GM19023 (cell line): ENCODE results near the gene SLC22A23.

Experiments used
- ATAC-seq: cut with Tn5 transposase; IDR thresholded peaks from one replicate; pipeline ENCODE4 v1.9.1; 2021; ENCODE audit warnings: mild to moderate bottlenecking, moderate library complexity; ENCODE audit not compliant: unreplicated experiment

Gene SLC22A23

DNA sequence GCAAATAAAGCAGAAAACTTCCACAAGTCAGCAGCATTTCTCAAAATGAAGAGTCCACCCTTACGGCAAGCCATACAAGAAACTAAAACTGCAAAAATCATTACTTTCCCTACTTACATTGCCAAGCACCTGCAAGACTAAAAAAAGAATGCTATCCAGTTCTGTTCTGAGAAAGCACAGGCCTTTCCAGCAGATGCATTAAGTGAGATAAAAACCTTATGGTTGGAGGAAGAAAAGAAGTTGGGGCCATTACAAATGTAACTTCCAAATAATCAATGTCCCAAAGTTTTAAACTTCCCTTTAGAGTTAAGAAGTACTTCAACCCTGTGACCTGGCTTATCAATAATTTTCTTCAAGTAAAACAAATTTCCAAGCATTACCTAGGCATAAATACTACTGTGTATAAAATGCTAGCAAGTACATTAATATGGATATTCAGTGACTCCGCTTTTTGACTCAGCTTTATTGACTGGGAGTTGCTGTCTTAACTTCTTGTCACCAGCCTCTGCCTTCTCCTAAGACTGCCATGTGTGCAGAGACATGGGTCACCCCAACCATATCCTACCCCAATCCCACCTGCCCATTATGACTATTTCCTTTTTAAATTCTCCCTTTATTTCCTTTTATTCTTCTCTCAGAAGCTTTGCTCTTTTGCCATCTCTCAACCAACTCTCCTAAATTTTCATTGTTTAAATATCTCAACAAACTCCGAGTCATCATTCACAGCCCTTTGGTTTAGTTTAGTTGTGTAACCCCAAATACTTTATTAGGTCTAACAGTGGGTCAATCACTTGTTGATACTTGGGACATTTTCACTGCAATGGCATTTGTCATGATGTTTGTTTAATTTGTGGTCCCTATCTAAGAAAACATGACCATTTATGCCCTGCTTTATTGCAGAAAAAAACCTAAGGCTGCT is 49.7 kb downstream of the SLC22A23 start:
- no peak for ATAC-seq

DNA sequence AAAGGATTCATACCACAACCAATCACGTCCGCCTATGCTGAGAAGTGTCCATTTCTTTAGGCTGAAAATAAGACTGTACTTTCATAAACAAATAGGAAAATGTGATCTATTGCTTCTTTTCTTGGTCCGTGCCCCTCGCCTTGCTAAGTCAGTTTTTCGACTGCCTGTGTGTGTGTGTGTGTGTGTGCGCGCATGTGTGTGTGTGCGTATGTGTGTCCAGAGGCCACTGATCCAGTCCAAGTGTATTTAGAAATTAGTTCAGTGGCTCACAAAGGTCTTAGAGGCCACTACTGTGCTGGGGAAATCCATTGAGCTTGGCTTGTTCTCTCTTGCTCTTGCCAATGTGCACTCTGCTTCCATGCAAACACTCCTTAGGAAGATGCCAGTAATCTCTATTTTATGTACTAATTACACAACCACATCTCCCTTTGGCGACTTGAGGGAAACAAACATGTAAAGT is 50.5 kb downstream of the SLC22A23 start:
- ATAC-seq = no peak

DNA sequence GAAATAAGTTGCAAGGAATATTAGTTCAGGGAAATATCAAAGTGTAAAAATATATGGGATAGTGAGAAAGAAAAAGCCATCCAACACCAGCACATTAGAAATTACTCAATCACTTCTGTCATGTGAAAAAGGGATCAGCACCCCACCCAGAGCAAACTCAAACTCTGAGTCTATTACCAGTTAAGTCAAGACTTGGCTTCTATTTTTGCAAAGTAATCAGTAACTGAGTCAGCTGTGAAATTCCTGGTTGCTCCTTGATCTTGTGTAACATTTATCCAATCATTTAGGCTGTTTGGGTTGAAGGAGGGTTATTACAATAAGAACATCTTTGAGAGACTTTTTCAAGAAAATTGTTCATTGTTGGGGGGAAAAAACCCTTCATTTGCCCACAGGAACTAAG is 51.2 kb downstream of the SLC22A23 start:
- no peak for ATAC-seq

DNA sequence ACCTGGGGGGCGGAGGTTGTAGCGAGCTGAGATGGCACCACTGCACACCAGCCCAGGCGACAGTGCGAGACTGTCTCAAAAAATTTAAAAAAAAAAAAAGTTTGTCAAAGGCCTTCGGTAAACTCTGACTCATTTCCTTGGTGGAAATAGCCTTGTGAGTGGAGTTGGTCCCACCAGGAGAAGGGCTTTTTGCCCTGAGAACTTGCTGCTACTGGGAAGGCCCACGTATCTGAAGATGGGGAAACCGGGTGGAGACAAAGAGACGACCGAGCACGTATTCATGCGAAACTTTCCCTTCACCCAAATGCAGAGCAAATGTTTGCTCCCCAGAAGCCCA is 51.7 kb downstream of the SLC22A23 start:
- ATAC-seq = no peak

DNA sequence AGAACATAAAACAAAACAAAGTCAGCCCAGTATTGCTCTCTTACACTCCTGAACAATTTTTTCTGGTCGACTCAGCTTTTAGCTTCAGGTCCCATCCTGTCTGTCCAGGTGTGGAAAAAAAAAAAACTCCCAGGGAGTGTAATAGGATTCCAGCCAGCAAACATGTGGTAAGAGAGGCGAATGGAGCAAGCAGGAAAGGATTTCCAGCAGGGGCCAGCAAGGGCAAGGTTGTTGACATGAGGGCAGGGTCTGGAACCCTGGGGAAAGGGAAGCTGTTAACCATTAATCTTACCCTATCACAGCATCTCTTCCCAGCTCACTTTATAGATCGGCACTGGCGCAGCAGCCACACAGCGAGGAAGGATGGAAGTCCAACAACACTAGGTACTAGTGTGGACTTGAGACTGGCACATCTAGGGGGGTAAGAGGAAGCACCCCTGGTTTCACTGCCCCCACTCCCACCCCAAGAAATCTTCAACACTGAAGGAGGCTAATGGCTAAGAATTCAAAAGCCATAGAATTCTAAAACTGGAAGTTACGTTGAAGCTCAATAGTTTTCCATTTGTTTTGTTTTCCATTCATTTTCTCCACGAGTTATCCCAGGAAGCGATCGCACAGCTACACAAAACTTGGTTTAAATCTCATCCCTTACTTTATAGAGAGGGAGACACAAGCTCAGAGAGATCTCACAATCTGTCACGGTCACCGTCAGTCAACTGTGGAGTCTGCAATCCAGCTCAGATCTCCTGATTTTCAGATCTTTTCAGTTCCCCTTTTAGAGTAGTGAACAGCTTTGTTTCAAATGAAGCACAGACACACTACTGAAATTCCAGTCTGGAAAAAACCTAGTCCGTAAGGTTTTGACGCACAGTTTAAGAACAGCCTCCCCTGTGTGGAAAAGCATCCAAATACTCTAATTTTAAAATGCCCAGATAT is 53.3 kb downstream of the SLC22A23 start:
- ATAC-seq = no peak

DNA sequence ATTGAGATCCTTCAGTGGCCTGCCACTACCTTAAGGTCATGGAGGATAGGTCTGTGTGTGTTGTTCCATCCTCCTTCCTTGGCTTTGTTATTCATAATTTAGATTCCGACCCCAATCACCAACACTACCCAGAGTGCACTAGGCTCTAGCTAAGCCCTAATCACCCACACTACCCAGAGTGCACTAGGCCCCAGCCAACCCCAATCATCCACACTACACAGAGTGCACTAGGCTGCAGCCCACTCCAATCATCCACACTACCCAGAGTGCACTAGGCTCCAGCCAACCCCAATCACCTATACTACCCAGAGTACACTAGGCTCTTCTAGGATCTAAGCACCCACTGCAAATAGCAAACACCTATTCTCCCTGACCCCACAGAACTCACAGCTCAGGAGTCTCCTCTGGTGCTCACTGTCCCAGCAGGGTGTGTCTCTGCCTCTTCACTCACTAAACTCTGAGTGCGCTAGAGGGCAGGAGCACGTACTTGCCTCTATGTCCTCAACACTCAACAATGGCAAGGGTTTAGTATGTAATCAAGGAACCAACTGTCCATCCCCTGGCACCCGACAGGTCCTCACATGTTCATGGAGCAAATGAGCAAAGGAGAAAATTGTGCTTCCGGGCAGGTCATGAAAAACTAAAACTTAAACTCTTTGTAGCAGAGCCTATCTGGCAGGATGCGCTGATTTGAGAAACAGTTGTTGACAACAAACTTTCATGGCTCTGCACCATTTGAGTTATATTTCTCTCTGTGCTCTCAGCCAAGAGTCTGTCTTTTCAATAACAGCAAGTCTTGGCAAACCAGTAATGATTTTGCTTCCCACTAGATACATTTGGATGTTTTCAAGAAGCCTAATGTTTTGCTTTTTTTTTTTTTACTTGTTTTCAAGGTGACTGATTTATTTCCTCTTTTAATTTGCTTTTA is 54.3 kb downstream of the SLC22A23 start:
- ATAC-seq = no peak

DNA sequence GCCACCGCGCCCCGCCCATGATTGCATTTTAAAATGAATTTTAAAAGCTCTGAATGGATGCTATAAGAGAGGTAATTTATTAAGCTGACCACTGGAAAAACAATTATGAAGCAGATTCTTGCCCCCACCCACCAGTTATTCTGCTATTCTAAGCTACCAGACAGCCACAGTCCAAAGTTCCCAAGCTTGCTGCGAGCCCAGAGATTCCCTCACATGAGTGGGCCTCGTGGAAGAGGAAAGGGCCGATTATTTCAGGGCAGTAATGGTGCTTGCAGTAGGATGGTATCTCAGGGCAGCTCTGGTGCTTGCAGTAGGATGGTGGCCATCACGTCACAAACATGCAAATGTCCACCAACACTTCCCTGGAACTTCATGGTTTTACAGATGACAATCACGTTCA is 56.7 kb downstream of the SLC22A23 start:
- ATAC-seq = no peak

DNA sequence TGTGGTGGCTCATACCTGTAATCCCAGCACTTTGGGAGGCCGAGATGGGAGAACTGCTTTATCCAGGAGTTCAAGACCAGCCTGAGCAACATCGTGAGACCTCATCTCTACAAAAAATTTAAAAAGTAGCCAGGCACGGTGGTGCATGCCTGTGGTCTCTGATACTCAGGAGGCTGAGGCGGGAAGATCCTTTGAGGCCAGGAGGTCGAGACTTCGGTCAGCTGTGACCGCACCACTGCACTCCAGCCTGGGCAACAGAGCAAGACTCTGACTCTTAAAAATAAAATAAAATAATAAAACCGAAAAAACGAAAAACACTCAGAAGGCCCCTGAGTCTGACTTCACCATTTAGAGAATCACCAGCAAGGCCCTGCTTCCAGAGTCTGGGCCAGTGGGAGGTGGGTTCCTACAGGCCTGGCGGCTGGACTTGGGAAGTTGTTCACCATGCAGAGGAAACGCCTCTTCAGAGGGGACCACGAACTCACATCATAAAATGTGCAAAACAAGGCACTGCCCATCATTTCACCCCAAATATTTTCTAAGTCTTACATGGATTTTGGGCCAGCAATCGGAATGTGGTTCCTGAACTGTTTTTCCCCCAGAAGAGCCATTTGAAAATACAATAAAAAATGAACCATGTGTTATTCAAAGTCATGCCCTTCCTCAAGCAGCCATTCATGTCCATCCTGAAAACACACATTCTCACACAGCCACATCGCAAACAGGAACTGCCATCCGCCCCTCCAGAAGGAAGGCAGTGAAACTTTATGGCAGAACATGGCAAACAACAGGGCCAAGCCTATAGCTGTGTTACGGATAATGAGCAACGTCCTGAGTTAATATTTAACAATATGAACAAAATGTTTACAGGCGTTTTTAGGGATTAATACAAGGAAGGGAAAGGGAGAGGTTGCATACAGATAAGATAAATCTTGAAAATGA is 57.8 kb downstream of the SLC22A23 start:
- no peak for ATAC-seq

DNA sequence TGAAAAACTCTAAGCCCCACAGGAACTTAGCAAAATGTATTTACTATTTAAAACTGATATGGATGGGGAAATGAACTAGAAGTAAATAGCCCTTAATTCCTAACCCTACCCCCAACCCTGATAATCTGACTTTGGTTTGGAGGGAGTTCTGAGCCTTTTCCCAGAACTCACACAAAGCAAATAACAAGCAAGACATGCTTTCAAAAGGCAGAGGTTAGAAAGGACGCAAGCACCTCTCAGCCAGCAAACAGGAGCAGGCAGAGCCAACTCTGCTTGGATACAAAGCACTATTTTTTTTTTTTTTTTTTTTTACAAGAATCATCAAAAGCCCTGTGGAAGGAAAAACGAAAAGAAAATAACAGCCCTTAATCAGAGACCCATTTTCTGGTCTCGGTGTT is 58.7 kb downstream of the SLC22A23 start:
- ATAC-seq = no peak

DNA sequence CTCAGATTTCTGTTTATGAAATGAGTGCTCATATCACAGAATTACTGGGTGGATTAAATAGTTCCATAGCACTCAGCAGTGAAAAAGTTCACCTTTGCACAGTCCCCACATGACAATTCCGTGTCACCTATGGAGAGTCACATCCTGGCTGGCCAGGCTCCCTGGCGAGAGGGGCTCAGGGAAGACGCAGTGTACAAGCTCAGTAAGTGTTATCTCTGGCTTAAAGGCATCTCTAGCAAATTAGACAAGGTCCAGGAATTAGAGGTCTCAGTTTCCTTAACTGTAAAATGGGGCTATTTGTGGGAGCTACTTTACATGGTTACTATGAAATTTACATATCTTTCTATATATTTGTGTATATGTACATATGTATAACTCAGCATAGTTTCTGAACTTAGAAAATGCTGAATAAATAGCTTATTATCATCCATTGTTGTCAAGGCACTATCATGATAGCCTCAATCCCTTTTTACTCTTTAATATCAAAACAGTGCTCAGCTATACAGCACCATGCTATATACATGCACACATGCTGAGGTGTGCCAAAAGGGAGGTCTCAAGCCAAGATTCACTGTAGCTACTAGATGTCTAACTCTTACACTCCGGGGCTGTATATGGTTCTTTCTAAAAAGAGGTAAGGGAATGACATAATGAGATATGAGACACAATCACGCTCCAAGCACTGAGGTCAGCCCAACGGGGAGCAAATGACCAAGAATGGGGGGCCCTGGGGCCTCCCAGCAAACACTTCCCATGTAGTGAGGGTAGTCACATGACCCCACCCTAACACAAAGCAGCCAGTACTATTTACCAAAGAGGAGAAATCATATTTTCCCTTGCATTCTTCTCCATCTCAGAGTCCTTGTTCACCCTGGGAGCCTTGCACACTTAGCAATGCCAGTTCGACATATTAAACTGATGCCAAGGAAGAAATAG is 59.4 kb downstream of the SLC22A23 start:
- no peak for ATAC-seq

DNA sequence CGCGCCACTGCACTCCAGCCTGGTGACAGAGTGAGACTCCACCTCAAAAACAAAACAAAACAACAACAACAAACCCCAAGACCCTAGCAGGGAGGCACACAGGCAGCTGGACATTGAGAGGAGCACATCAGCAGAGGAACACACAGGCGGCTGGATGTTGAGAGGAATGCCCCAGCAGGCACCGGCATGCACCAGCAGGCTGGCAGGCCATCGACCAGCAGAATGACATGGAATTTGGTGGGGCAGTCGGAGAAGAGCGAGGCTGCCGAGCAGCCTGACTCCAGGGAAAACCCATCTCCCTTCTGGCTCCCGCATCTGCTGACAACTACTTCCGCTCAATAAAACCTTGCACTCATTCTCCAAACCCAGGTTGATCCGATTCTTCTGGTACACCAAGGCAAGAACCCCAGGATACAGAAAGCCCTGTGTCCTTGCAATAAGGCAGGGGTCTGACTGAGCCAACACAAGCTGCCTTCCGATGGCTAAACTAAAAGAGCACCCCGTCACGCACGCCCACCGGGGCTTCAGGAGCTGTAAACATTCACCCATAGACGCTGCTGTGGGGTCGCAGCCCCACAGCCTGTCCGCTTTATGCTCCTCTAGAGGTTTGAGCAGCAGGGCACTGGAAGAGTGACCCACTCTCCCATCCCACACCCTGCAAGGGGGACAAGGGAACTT is 60.2 kb downstream of the SLC22A23 start:
- ATAC-seq = no peak

DNA sequence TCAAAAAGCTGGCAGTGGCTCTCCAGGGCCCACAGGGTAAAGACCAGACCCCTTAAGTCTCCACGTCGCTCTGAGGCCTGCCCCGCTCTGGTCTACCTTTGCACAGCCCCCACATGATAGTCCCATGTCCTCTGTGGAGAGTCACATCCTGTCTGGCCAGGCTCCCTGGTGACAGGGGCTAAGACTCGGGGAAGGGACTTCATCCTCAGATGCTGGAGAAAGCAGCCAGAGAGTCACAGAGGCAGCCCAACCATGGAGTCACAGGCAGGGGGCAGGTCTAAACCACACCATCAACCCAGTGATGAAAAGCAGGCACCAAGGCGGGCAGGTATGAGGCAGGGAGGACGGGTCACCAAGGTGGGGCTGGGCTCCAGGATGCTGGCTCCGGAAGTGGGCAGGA is 62.2 kb downstream of the SLC22A23 start:
- no peak for ATAC-seq

DNA sequence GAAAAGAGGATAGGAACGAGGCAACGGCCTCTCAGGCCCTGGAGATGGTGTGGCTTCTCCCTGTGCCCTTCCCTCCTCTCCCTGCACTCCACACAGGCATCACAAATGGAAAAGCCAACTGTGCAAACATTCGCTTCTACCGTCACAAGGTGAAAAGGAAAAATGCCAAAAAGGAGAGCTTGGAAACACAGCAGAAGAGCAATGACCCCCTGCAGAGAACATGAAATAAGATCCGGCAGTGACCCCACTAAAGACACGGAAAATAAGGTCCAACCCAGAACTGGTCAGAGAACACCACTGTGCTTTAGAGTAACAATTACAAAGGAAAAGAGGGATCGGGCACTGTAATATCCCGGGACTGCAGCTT is 63.0 kb downstream of the SLC22A23 start:
- ATAC-seq = no peak

DNA sequence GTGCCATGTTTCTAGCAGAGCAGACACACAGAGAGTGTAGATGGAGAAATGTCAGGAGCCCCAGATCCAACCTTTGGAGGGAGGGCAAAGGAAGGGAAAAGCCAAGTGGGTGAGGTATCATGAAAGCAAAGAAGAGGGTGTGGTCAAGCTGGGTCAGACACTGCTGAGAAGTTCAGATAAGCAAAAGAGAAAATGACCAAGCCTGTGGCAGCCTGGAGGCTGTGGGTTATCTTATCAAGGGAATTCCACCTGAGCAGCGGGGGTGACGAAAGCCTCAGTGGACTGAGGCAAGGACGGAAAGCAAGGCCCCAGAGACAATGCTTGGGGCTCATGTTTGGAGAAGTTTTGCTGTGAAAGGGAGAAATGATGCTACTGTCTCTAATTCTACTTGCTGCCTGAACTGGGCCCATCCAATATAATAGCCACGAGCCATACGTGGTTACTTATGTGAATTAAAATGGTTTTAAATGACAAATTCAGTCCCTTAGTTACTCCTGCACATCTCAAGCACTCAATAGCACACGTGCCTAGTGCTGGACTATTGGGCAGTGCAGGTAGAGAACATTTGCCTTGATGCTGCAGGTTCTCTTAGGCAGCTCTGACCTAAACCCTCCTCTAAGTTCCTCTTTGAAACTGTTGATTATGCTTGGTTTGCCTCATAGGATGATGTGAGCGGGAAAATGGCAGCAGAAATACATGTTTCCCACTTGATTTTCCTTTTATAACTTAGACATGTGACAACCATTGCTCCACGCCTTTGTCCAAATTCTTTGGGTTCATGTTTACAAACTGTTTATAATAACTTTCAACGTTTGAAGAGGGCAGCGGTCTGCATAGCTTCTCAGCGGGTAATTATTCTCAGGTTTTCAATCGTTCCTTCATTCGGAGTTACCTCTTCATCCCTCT is 63.7 kb downstream of the SLC22A23 start:
- ATAC-seq = no peak

DNA sequence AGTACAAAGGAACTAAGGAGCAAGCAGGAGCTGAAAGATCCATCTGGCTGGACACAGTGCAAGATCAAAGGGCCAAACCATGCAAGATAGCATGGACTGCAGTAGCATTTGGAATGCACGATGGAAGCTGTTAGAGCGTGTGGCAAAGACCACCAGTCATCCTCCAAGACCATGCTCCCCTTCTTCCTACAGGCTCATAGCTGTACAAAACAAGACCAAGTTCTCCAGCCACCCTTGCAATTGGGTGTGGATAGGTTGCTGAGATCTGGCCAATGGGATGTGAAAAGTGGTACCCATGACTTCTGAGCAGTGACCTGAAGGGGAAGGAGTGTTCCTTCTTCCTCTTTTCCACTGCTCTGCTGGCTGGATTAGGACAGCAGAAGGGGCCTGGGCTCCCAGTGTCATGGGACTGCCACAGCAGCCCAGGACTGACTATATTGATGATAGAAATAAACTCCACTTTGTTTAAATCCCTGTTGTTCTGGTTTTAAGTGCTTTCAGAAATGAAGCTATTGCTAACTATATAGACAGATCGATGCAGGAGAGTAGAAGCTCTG is 64.9 kb downstream of the SLC22A23 start:
- no peak for ATAC-seq

DNA sequence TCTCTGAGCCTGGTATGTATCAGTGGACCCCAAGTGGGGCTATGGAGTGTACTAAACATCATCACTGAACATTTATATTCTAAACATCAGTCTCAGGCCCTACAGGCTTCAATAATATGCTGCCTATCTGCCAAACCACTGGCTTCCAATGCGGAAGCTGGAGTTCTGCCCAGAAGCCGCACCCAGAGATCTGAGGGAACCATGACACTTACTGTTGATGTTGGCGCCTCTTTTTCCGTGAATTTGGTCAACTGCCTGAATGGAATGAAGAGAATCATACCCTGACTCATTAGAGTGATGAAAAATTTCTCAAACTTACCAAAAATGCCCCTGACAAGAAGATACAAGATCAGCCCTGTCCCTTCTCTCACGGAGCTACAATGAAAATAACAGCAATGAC is 66.2 kb downstream of the SLC22A23 start:
- ATAC-seq = no peak
